Measurements from ENCODE around the gene NUDT4B. TPM values are rescaled to one million over a fixed set of nuclear protein-coding genes. Genes with fewer than 3 reads are reported as not detected.
"Not testable (repeated sequence)": the region's sequence is repeated elsewhere in the genome, so short reads cannot be mapped to it uniquely, and the experiment has no call there.

NUDT4B gene
- polyA plus RNA-seq, 3 donors, result 0.57 to 1.8 TPM; not detected in 1

DNA sequence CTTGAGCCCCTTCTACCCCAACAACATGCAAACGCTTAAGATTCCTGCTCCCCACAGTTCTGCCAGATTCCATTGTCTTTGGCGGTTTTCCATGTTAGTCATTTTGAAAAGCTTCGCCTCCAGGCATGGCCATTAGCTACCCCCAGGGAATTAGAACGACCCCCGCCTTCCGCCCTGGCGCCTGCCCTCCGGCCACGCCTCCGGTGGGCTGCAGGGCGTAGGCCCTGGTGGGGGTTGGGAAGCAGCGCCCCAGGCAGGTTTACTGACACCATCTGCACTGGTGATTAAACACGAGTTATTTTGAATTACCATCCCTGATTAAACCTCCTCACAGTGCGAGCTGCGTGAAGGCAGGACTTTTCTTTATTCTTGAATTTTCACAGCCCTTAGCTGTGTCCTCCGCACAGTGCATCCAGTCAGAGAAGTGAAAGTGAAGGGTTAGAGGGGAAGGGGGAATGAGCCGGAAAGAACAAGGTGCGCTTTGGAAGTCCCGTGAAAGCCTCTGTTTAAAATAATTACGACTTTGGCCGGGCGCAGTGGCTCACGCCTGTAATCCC is 43.0 kb downstream of the NUDT4B start:
- DNase-seq (ENCODE audit: low read depth in 3 of 3, low spot score in 2 of 3), result not testable (repeated sequence)

DNA sequence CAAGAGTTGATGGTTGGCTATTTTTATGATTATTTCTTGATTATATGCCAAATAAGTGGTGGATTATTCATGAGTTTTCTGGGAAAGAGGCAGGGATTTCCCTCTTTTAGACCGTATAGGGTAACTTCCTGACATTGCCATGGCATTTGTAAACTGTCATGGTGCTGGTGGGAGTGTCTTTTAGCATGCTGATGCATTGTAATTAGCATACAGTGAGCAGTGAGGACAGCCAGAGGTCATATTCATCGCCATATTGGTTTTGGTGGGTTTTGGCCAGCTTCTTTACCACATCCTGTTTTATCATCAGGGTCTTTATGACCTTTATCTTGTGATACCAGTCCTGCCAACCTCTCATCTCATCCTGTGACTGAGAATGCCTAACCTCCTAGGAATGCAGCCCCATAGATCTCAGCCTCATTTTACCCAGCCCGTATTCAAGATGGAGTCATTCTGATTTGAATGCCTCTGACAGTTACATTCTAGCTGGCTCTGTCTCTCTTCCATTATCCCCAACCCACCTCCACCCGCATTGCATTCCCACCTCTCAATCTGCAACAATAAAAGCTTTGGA is 45.3 kb downstream of the NUDT4B start:
- not testable (repeated sequence) for DNase-seq (ENCODE audit: low read depth in 3 of 3, low spot score in 2 of 3)

Other genes with a start within 250 kb of the NUDT4B start
- 10 to 100 TPM; 23.0 to 34.3 (median 30.1) TPM for gene NBPF14, start 152.8 kb upstream of the NUDT4B start, polyA plus RNA-seq (ENCODE audit: insufficient read length in 3 of 3)
- 100 to 1,000 TPM; 104 to 107 (median 106) TPM for gene PDE4DIP, start 95.7 kb downstream of the NUDT4B start, polyA plus RNA-seq (ENCODE audit: insufficient read length in 3 of 3)

All from right renal cortex interstitium (tissue), 3 donors.